ENCODE measurements around the gene VPREB3. TPM values are rescaled to one million over a fixed set of nuclear protein-coding genes. Genes with fewer than 3 reads are reported as not detected.

The VPREB3 gene
- polyA plus RNA-seq, 1 experiment: 0.21 TPM

DNA sequence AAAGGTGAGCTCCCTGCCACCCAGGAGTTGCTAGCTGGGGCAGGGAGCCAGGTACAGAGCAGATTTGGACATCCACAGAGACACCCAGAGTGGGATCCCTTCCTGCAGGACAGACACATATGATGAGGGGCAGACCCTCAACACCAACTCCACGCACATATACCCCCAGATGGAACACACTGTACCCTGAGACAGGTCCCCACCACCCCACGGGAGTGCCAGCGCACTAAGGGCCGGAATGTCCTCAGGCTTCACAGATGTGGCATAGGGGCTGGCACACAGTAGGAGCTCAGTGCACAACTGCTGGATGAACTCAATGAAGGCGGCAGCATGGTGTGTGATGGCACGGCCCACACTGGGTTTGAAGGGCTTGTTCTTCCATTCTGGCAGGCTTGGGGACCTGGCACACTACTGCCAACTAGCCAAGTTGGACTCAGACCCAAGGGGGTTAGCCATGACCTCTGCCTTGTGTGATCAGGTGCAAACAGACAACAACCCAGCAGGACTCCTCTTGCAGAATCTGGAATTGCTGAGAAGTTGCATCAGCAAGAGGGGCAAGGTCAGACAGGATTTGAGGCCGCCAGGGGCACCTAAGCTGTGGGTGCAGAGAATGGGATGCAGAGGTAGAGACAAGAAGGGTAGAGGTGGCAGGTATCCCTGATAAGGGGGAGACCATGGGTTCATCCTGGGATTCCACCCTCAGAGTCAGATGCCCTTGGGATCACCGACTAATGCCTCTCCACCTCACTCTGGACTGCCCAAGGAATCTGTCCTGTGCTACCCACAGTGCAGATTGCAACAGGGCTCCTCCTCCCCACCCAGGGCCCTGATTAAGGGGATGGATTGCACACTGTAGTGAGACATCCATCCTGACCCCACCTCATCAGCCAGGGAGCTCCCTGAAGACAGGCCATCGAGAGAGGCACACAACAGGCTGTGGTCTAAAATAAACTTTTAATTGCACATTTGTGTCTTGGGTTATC lies 11.0 kb upstream of the VPREB3 start:
- no peaks in the 10 kb centered on the region for H3K27me3 ChIP-seq (ENCODE audit: control insufficient read depth, insufficient read depth, low read length)
- DNase-seq (ENCODE audit: low read depth): no peak
- no peak overlapping the region for H3K4me3 ChIP-seq (ENCODE audit: low read depth, low read length)
- CTCF ChIA-PET: interaction anchor here (1.0 to 14.8 kb wide), 5 partner anchors 10 to 83 kb away, joined by 3 to 272 read pairs (median 6); no protein-coding TSS in a partner anchor
- POLR2A ChIA-PET: interaction anchor here (1.1 kb wide), 1 partner anchor 9 kb away, joined by 3 read pairs; no protein-coding TSS in a partner anchor
- H3K36me3 ChIP-seq (ENCODE audit: control insufficient read depth, insufficient read depth, low read length): peaks cover 2% of the 10 kb centered on the region; the same call in 1 of the 2 replicates
- TF ChIP-seq, protein P1, sequence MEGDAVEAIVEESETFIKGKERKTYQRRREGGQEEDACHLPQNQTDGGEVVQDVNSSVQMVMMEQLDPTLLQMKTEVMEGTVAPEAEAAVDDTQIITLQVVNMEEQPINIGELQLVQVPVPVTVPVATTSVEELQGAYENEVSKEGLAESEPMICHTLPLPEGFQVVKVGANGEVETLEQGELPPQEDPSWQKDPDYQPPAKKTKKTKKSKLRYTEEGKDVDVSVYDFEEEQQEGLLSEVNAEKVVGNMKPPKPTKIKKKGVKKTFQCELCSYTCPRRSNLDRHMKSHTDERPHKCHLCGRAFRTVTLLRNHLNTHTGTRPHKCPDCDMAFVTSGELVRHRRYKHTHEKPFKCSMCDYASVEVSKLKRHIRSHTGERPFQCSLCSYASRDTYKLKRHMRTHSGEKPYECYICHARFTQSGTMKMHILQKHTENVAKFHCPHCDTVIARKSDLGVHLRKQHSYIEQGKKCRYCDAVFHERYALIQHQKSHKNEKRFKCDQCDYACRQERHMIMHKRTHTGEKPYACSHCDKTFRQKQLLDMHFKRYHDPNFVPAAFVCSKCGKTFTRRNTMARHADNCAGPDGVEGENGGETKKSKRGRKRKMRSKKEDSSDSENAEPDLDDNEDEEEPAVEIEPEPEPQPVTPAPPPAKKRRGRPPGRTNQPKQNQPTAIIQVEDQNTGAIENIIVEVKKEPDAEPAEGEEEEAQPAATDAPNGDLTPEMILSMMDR (IDR thresholded peaks at IDR 0.05; ENCODE audit: insufficient read depth, low read depth, low read length): no peak

GRCh38 chr22:23763954-23764353 lies 9.7 kb upstream of the VPREB3 start:
- H3K27me3 ChIP-seq (ENCODE audit: control insufficient read depth, insufficient read depth, low read length): no peaks in the 10 kb centered on the region
- ChIA-PET POLR2A (no interaction called here), CTCF (interaction anchor here (0.9 to 14.8 kb wide), 4 partner anchors 9 to 84 kb away, joined by 3 to 272 read pairs (median 5); no protein-coding TSS in a partner anchor)
- H3K36me3 ChIP-seq (ENCODE audit: control insufficient read depth, insufficient read depth, low read length): peaks cover 2% of the 10 kb centered on the region; the same call in 1 of the 2 replicates
- DNase-seq (ENCODE audit: low read depth): no peak
- H3K4me3 ChIP-seq (ENCODE audit: low read depth, low read length): no peak overlapping the region
- TF ChIP-seq, protein P1 (IDR thresholded peaks at IDR 0.05; ENCODE audit: insufficient read depth, low read depth, low read length): no peak

DNA sequence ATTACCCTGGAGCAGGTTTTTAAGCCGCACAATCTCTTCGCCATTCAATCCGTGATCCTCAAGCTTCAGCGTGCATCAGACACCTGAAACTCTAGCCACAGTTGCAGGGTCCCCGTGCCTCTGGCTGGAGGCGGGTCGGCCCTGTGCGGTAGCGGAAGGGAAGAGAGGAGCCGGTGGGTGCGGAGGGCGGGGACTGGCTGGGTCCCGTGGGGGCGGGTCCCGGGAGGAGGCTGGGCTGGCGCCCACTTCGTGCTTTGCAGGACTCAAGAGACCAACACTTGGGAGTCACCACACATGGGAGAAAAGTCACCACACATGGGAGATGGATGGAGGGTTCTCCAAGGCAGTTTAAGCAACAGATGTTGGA lies 9.3 kb upstream of the VPREB3 start:
- ChIA-PET CTCF (interaction anchor here (0.9 to 14.8 kb wide), 4 partner anchors 9 to 84 kb away, joined by 3 to 272 read pairs (median 5); partner anchors contain the start of gene ZNF70), POLR2A (no interaction called here)
- TF ChIP-seq, protein P1 (IDR thresholded peaks at IDR 0.05; ENCODE audit: insufficient read depth, low read depth, low read length): no peak
- Histone ChIP-seq H3K36me3 (ENCODE audit: control insufficient read depth, insufficient read depth, low read length) (peaks cover 2% of the 10 kb centered on the region; the same call in 1 of the 2 replicates), H3K4me3 (ENCODE audit: low read depth, low read length) (peak overlapping the region; percentile 30), H3K27me3 (ENCODE audit: control insufficient read depth, insufficient read depth, low read length) (no peaks in the 10 kb centered on the region)
- no peak for DNase-seq (ENCODE audit: low read depth)

- CTCF ChIA-PET: interaction anchor here (0.9 to 14.8 kb wide), 5 partner anchors 8 to 404 kb away, joined by 3 to 272 read pairs (median 4); partner anchors contain the start of gene ZNF70
- H3K27me3 ChIP-seq (ENCODE audit: control insufficient read depth, insufficient read depth, low read length): no peaks in the 10 kb centered on the region
- peak within 1 kb of the TSS; percentile 30 for H3K4me3 ChIP-seq (ENCODE audit: low read depth, low read length)
- POLR2A ChIA-PET: interaction anchor here (0.6 kb wide), 1 partner anchor 17 kb away, joined by 6 read pairs; no protein-coding TSS in a partner anchor
- H3K36me3 ChIP-seq (ENCODE audit: control insufficient read depth, insufficient read depth, low read length): peaks cover 2% of the 10 kb centered on the region; the same call in 1 of the 2 replicates
- TF ChIP-seq, protein P1 (IDR thresholded peaks at IDR 0.05; ENCODE audit: insufficient read depth, low read depth, low read length): no peak
- no peak for DNase-seq (ENCODE audit: low read depth)
These were observed 8.8 kb upstream of the VPREB3 start, which contains the start of gene C22orf15 for GRCh38 chr22:23762842-23763578. Gene C22orf15, plus strand, starts transcription at chr22:23762990. Its CDS starts 317 bp downstream, at chr22:23763307.

Data from BJ (cell line).